Endothelial cell of umbilical vein (primary cell): Measurements from ENCODE around the gene FIGNL2. TPM values are rescaled to one million over a fixed set of nuclear protein-coding genes. Genes with fewer than 3 reads are reported as not detected.

Experiments
- BruUV-seq: library from RNA; stranded (reverse); fragments of 400-500 nt; replicated peaks from 2 replicates; lab custom pipeline; 2021; lab: Mats Ljungman, UMichigan
- CTCF ChIA-PET: fragments of 300-600, 350-600 bp; sonication (Branson Sonifier 250); formaldehyde crosslinking; loops from one replicate; lab custom pipeline; 2021; ENCODE audit warnings: antibody characterized with exemption, inconsistent platforms; lab: Charles Lee
- POLR2A ChIA-PET: fragments of 300-600, 350-600 bp; sonication (Branson Sonifier 250); formaldehyde crosslinking; loops from one replicate; lab custom pipeline; 2021; ENCODE audit warnings: antibody characterized with exemption, inconsistent platforms; lab: Charles Lee
- DNase-seq: peaks from one replicate; pipeline ENCODE4 v3.0.0-alpha.2; 2011; ENCODE audit warnings: low read depth, low spot score
- FAIRE-seq: peaks from 2 replicates; lab custom pipeline; 2011; peaks lifted over from hg19 to GRCh38; lab: Jason Lieb, UNC
- H2AFZ ChIP-seq: 2 replicates; pipeline ENCODE4 v1.6.0; 2012; ENCODE audit warnings: low read depth, low read length, control low read depth, inconsistent platforms
- H3K27ac ChIP-seq: 2 replicates; pipeline ENCODE4 v1.5.1; 2011; ENCODE audit warnings: low read depth, mild to moderate bottlenecking, control low read depth, low read length, moderate library complexity; ENCODE audit not compliant: insufficient read depth
- H3K27me3 ChIP-seq, 2 experiments: 2 replicates each; pipeline versions ENCODE4 v1.6.0 to v1.6.1; 2011; ENCODE audit warnings: low read length in 2 of 2, mixed read lengths in 1 of 2; ENCODE audit not compliant: control insufficient read depth in 2 of 2, insufficient read depth in 2 of 2
- H3K36me3 ChIP-seq, 2 experiments: 2 replicates in 1 of 2; 3 replicates in 1 of 2; pipeline ENCODE4 v1.5.1; 2011; ENCODE audit warnings: low read length in 2 of 2, mild to moderate bottlenecking in 1 of 2, moderate library complexity in 1 of 2; ENCODE audit not compliant: control insufficient read depth in 2 of 2, insufficient read depth in 2 of 2; ENCODE audit errors: extremely low read depth in 1 of 2
- H3K4me1 ChIP-seq: 3 replicates; pipeline ENCODE4 v1.5.1; 2011; ENCODE audit warnings: mild to moderate bottlenecking, low read length; ENCODE audit not compliant: control insufficient read depth, insufficient read depth; ENCODE audit errors: extremely low read depth
- H3K4me2 ChIP-seq: 2 replicates; pipeline ENCODE4 v1.6.1; 2011; ENCODE audit warnings: low read length, control low read depth, mixed read lengths; ENCODE audit not compliant: insufficient read depth
- H3K4me3 ChIP-seq, 3 experiments: fragments of 200-600 bp in 1 of 3; sonication (generic), shearing (Covaris generic) in 1 of 3; replicated peaks in 1 of 3; 2 replicates each; pipeline ENCODE4 v1.5.1; 2011 to 2016; ENCODE audit warnings: control low read depth in 3 of 3, low read length in 3 of 3, mild to moderate bottlenecking in 2 of 3, inconsistent platforms in 1 of 3, low read depth in 1 of 3, moderate library complexity in 1 of 3; ENCODE audit not compliant: insufficient read depth in 1 of 3
- H3K79me2 ChIP-seq: 2 replicates; pipeline ENCODE4 v1.6.0; 2012; ENCODE audit warnings: low read length, inconsistent platforms; ENCODE audit not compliant: control insufficient read depth, insufficient read depth
- H3K9ac ChIP-seq: replicated peaks from 2 replicates; pipeline ENCODE3; 2011; ENCODE audit warnings: low read length, control low read depth; ENCODE audit not compliant: insufficient read depth; ENCODE audit errors: extremely low read depth
- H3K9me1 ChIP-seq: replicated peaks from 3 replicates; pipeline ENCODE4 v1.6.0; 2011; ENCODE audit warnings: mild to moderate bottlenecking, low read length; ENCODE audit not compliant: control insufficient read depth, insufficient read depth; ENCODE audit errors: extremely low read depth
- H3K9me3 ChIP-seq: replicated peaks from 2 replicates; pipeline ENCODE4 v1.5.1; 2012; ENCODE audit warnings: low read length, inconsistent platforms; ENCODE audit not compliant: control insufficient read depth, insufficient read depth
- H4K20me1 ChIP-seq: replicated peaks from 2 replicates; pipeline ENCODE3; 2011; ENCODE audit warnings: mild to moderate bottlenecking, low read length; ENCODE audit not compliant: control insufficient read depth, insufficient read depth; ENCODE audit errors: extremely low read depth
- EZH2 ChIP-seq: IDR thresholded peaks from 2 replicates; pipeline ENCODE4 v1.6.1; 2012; ENCODE audit warnings: borderline replicate concordance, low read depth, mild to moderate bottlenecking, moderate library complexity, low read length, inconsistent platforms; ENCODE audit not compliant: severe bottlenecking
- FOS ChIP-seq: IDR thresholded peaks from 2 replicates; pipeline ENCODE4 v1.6.1; 2011; ENCODE audit warnings: mild to moderate bottlenecking, low read length, moderate library complexity, borderline replicate concordance; ENCODE audit not compliant: insufficient read depth
- GATA2 ChIP-seq: IDR thresholded peaks from 2 replicates; pipeline ENCODE4 v1.7.0; 2011; ENCODE audit warnings: low read depth, mild to moderate bottlenecking, moderate library complexity, mixed read lengths, low read length; ENCODE audit not compliant: insufficient read length, insufficient read depth
- JUN ChIP-seq: IDR thresholded peaks from 2 replicates; pipeline ENCODE4 v1.6.1; 2011; ENCODE audit warnings: borderline replicate concordance, low read depth; ENCODE audit not compliant: insufficient read length, insufficient read depth
- MYC ChIP-seq: IDR thresholded peaks from one replicate; pipeline ENCODE4 v1.6.1; 2011; ENCODE audit warnings: mild to moderate bottlenecking, low read depth, low read length
- POLR2A ChIP-seq: IDR thresholded peaks from 2 replicates; pipeline ENCODE4 v1.6.1; 2012; ENCODE audit warnings: low read depth, mild to moderate bottlenecking, control low read depth, low read length
- POLR2AphosphoS5 ChIP-seq: IDR thresholded peaks from 2 replicates; pipeline ENCODE4 v1.6.1; 2012; ENCODE audit warnings: low read depth, mild to moderate bottlenecking, control low read depth, low read length, moderate library complexity; ENCODE audit not compliant: insufficient read depth
- dilution Hi-C: fragments of 300-500 bp; cut with MboI; formaldehyde crosslinking; loops from one replicate; pipeline ENCODE4 v1.15.0; 2019; ENCODE audit warnings: low sequenced_read_pairs; ENCODE audit not compliant: extremely low pct_ligation_motif_present
- intact Hi-C: fragments of 100-400 bp; cut with micrococcal nuclease; formaldehyde crosslinking; loops from one replicate; pipeline ENCODE4 v1.10.0; 2022
- polyA plus RNA-seq, 4 experiments: library from polyadenylated mRNA; depleted of rRNA in 3 of 4; stranded (reverse) in 3 of 4; unstranded in 1 of 4; fragments of >200 nt; gene quantifications; 2 replicates each; pipeline versions ENCODE4 v1.2.1 to v1.2.3, GENCODE V29; 2011 to 2012; ENCODE audit warnings: missing spikeins in 1 of 4
- total RNA-seq: library from RNA; stranded (reverse); gene quantifications from 2 replicates; pipeline ENCODE4 v1.2.3, GENCODE V29; 2021
- TF ChIP-seq, protein P1 (sequence below), 2 donors: IDR thresholded peaks; 1 replicate in 1 of 2; 2 replicates in 1 of 2; pipeline ENCODE4 v1.5.1; 2011; ENCODE audit warnings: low read length in 2 of 2, mild to moderate bottlenecking in 2 of 2, moderate library complexity in 2 of 2, control low read depth in 1 of 2, inconsistent platforms in 1 of 2, low read depth in 1 of 2; ENCODE audit not compliant: insufficient read depth in 1 of 2; ENCODE audit errors: extremely low read depth in 1 of 2
- TF ChIP-seq, protein P2 (sequence below): IDR thresholded peaks from 2 replicates; pipeline ENCODE4 v1.6.1; 2011; ENCODE audit not compliant: insufficient read depth, insufficient read length

The FIGNL2 gene
- total and polyA plus RNA-seq, 2 donors (not counting 3 experiments of a cell fraction or from before 2014, with no cell fraction given): 1.4 to 2.4 TPM

DNA sequence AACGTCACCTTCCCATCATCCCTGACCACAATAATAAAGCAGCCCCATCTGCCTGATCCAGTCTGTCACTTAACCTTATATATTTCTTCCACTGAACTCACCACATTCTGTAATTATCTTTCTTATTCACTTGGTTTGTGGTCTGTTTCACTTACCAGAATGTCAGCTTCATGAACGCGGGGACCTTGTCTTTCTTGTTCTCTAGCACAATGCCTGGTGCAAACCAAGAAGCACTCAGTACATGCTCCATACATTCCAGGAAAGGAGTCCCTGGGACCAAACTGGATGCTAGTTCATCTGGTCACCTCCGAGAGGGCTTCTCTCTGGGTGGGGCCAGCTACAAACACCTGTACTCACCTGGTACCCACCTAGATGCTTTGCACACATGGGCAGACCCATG lies 22.0 kb upstream of the FIGNL2 start:
- no peak overlapping the region for H3K4me3 ChIP-seq
- no peak overlapping the region for H3K4me2 ChIP-seq
- FAIRE-seq: no peak
- no peaks in the 10 kb centered on the region for H3K9me3 ChIP-seq
- dilution Hi-C loops (no loop called here), intact Hi-C loops (loop anchor here (10.0 kb wide), 1 partner anchor 186 kb away; no protein-coding TSS in a partner anchor)
- no TSS peak for BruUV-seq
- no peak overlapping the region for H2AFZ ChIP-seq
- no peak overlapping the region for H3K27ac ChIP-seq
- H3K9ac ChIP-seq: no peak overlapping the region
- CTCF ChIA-PET: interaction anchor here (0.6 to 3.4 kb wide), 3 partner anchors 47 to 79 kb away, joined by 3 to 13 read pairs (median 3); a partner anchor contains a TSS
- no peaks in the 10 kb centered on the region for H4K20me1 ChIP-seq
- TF ChIP-seq EZH2 (peak; percentile 29), POLR2A (no peak)
- POLR2A ChIA-PET: no interaction called here
- H3K9me1 ChIP-seq: no peaks in the 10 kb centered on the region
- peaks cover 6% of the 10 kb centered on the region for H3K4me1 ChIP-seq
- no peaks in the 10 kb centered on the region for H3K36me3 ChIP-seq
- DNase-seq: no peak
- H3K79me2 ChIP-seq: no peaks in the 10 kb centered on the region
- no peaks in the 10 kb centered on the region for H3K27me3 ChIP-seq

DNA sequence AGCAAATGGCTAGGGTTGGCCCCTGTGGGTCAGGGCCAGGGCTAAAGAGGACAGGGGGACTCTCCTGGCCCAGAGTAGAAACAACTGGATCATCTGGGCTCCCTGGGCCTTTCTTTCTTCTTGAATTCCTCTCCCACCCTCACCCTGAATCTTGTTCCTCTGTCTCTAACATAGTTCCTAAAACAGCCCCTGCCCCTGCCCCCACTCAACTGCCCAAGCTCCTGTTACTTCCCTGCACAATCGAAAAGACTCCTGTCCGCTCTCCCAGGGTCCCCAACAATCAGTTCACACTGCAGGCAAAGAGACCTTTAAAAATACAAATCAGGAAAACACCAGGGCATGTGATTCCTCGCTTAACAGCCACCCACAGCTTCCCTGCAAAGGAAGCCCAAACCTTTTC lies 21.4 kb upstream of the FIGNL2 start:
- H3K4me2 ChIP-seq: no peak overlapping the region
- BruUV-seq: no TSS peak
- H3K36me3 ChIP-seq: no peaks in the 10 kb centered on the region
- no peak for FAIRE-seq
- H4K20me1 ChIP-seq: no peaks in the 10 kb centered on the region
- no peaks in the 10 kb centered on the region for H3K27me3 ChIP-seq
- intact Hi-C loops: loop anchor here (10.0 kb wide), 1 partner anchor 185 kb away; no protein-coding TSS in a partner anchor
- H3K79me2 ChIP-seq: no peaks in the 10 kb centered on the region
- DNase-seq: no peak
- no peak overlapping the region for H2AFZ ChIP-seq
- ChIA-PET POLR2A (no interaction called here), CTCF (interaction anchor here (0.7 to 3.4 kb wide), 4 partner anchors 10 to 55 kb away, joined by 3 to 13 read pairs (median 4); a partner anchor contains a TSS)
- H3K27ac ChIP-seq: no peak overlapping the region
- no peak overlapping the region for H3K9ac ChIP-seq
- H3K4me1 ChIP-seq: peaks cover 6% of the 10 kb centered on the region
- dilution Hi-C loops: no loop called here
- no peaks in the 10 kb centered on the region for H3K9me1 ChIP-seq
- TF ChIP-seq, protein P1, sequence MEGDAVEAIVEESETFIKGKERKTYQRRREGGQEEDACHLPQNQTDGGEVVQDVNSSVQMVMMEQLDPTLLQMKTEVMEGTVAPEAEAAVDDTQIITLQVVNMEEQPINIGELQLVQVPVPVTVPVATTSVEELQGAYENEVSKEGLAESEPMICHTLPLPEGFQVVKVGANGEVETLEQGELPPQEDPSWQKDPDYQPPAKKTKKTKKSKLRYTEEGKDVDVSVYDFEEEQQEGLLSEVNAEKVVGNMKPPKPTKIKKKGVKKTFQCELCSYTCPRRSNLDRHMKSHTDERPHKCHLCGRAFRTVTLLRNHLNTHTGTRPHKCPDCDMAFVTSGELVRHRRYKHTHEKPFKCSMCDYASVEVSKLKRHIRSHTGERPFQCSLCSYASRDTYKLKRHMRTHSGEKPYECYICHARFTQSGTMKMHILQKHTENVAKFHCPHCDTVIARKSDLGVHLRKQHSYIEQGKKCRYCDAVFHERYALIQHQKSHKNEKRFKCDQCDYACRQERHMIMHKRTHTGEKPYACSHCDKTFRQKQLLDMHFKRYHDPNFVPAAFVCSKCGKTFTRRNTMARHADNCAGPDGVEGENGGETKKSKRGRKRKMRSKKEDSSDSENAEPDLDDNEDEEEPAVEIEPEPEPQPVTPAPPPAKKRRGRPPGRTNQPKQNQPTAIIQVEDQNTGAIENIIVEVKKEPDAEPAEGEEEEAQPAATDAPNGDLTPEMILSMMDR (IDR thresholded peaks at IDR 0.05; ENCODE audit: extremely low read depth in 1 of 2, insufficient read depth in 1 of 2, low read depth in 1 of 2, low read length in 2 of 2): no peak
- TF ChIP-seq, protein P2, sequence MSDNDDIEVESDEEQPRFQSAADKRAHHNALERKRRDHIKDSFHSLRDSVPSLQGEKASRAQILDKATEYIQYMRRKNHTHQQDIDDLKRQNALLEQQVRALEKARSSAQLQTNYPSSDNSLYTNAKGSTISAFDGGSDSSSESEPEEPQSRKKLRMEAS: no peak
- TF ChIP-seq POLR2AphosphoS5 (no peak), FOS (no peak), MYC (no peak), JUN (no peak), EZH2 (no peak), POLR2A (no peak), GATA2 (no peak)
- H3K9me3 ChIP-seq: no peaks in the 10 kb centered on the region
- H3K4me3 ChIP-seq: no peak overlapping the region
